ENCODE measurements around the gene CNTNAP5.

Gene CNTNAP5

GRCh38 chr2:124317628-124318027, 292.5 kb downstream of the CNTNAP5 start:
- ATAC-seq (ENCODE audit: low read depth), result no peak

GRCh38 chr2:124318913-124319312, 293.8 kb downstream of the CNTNAP5 start:
- Mint-ChIP-seq H3K9me3 (peaks cover 6% of the 10 kb centered on the region), H3K27ac (no peak overlapping the region), H3K27me3 (peaks cover 3% of the 10 kb centered on the region), H3K4me1 (no peaks in the 10 kb centered on the region), H3K36me3 (no peaks in the 10 kb centered on the region), H3K4me3 (no peak overlapping the region)
- ATAC-seq (ENCODE audit: low read depth) (no peak), DNase-seq (ENCODE audit: low spot score in 2 of 2) (no peak)

More at GRCh38 chr2:124317628-124318027, 292.5 kb downstream of the CNTNAP5 start:
- no peak for DNase-seq (ENCODE audit: low spot score in 2 of 2)
- peaks cover 3% of the 10 kb centered on the region for H3K27me3 Mint-ChIP-seq
- no peak overlapping the region for H3K4me3 Mint-ChIP-seq
- peaks cover 4% of the 10 kb centered on the region for H3K9me3 Mint-ChIP-seq
- H3K27ac Mint-ChIP-seq, result no peak overlapping the region
- H3K4me1 Mint-ChIP-seq, result no peaks in the 10 kb centered on the region
- no peaks in the 10 kb centered on the region for H3K36me3 Mint-ChIP-seq

GRCh38 chr2:124319577-124319976, 294.5 kb downstream of the CNTNAP5 start:
- Mint-ChIP-seq H3K27me3 (peaks cover 3% of the 10 kb centered on the region), H3K36me3 (no peaks in the 10 kb centered on the region), H3K9me3 (peaks cover 6% of the 10 kb centered on the region)

DNA sequence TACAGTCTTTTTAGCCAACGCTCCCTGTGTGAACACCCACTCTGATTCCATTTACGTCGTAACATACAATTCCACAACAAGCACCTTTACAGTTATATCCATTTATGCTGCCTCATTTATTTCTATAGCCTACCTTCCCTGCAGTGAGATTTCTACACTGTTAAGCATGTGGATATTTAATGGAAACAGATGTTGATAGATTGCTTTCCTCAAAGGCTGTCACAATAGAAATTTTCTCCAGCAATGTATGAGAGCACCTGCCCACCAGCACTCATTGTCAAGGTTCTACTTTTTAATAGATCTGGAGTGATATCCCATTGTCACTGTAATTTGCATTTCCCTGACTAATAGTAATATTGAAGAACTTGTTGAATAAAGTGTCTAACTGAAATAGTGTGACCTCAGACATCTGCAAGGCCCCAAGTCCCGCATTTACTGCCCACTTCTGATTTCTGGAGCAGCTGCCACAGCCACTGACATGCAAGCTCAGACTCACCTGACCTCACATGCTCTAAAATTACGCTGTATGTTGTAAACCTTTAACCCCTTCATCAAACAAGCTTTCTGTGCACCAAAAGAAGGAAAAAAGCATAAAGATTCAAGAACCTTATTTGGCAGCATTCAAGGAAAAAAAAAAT, 295.1 kb downstream of the CNTNAP5 start:
- no peak for DNase-seq (ENCODE audit: low spot score in 2 of 2)
- no peak for ATAC-seq (ENCODE audit: low read depth)
- Mint-ChIP-seq H3K4me3 (no peak overlapping the region), H3K4me1 (no peaks in the 10 kb centered on the region), H3K27me3 (peaks cover 3% of the 10 kb centered on the region), H3K27ac (no peak overlapping the region), H3K36me3 (no peaks in the 10 kb centered on the region), H3K9me3 (peaks cover 6% of the 10 kb centered on the region)

More at GRCh38 chr2:124319577-124319976, 294.5 kb downstream of the CNTNAP5 start:
- Mint-ChIP-seq H3K27ac (no peak overlapping the region), H3K4me1 (no peaks in the 10 kb centered on the region), H3K4me3 (no peak overlapping the region)
- DNase-seq (ENCODE audit: low spot score in 2 of 2) (no peak), ATAC-seq (ENCODE audit: low read depth) (no peak)

- H3K4me3 Mint-ChIP-seq, result no peak overlapping the region
- H3K9me3 Mint-ChIP-seq, result peaks cover 6% of the 10 kb centered on the region
- ATAC-seq (ENCODE audit: low read depth) (no peak), DNase-seq (ENCODE audit: low spot score in 2 of 2) (no peak)
- no peak overlapping the region for H3K27ac Mint-ChIP-seq
- H3K27me3 Mint-ChIP-seq, result peaks cover 3% of the 10 kb centered on the region
- H3K4me1 Mint-ChIP-seq, result no peaks in the 10 kb centered on the region
- H3K36me3 Mint-ChIP-seq, result no peaks in the 10 kb centered on the region
Observed at GRCh38 chr2:124323321-124323720, 298.2 kb downstream of the CNTNAP5 start.

DNA sequence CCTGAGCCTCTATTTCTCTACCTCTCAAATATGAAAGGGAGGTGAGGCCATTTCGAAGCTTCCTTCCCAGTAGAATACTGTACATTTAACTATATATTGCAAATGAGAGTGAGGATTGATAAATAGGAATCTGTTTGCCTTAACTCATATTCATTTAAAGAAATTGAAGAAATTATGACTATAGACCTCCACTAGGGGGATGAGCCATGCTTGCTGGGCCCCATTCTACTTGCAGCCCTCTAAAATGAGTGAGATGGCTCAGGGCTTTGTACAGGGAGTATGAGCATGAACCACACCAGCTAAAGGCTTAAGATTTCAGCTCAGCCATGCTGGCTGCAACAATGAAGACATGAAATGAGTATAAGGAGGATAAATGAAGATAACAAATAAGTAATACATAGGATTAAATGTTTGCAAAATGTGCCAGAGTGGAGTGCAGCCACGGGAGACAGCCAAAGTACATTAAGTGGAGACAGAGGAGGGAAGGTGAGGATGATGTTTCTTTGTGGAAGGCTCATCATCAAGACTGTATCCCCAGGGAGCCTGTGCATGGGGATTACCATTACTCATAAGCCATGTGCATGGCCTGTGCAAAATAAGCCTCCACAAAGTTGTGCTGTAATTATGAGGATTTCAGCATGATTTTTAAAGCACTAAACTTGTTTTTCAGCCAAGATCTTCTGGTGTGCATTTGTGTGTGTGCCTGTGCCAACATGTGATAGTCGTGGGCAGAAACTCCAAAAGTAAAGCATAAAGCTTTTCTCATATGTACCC, 300.8 kb downstream of the CNTNAP5 start:
- Mint-ChIP-seq H3K4me3 (no peak overlapping the region), H3K36me3 (no peaks in the 10 kb centered on the region), H3K4me1 (no peaks in the 10 kb centered on the region), H3K27ac (no peak overlapping the region), H3K9me3 (peaks cover 4% of the 10 kb centered on the region), H3K27me3 (no peaks in the 10 kb centered on the region)
- DNase-seq (ENCODE audit: low spot score in 2 of 2) (no peak), ATAC-seq (ENCODE audit: low read depth) (no peak)

DNA sequence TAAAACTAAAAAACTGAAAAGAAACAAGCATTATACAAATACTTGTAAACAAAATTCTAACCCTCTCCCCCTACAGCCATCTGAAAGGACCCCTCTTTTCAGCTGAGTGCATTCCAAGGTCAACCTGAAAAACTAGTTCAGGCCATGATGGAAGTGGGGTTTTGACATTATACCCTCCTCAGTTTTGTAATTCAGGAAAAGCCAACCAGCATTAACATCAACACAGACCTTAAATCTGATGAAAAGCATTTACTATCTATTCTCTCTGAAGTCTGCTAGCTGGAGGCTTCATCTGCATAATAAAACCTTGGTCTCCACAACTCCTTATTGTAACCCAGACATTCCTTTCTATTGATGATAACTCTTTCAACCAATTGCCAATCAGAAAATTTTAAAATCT, 302.2 kb downstream of the CNTNAP5 start:
- Mint-ChIP-seq H3K4me3 (no peak overlapping the region), H3K27ac (no peak overlapping the region), H3K9me3 (peaks cover 5% of the 10 kb centered on the region), H3K27me3 (no peaks in the 10 kb centered on the region), H3K36me3 (no peaks in the 10 kb centered on the region), H3K4me1 (no peaks in the 10 kb centered on the region)
- ATAC-seq (ENCODE audit: low read depth) (no peak), DNase-seq (ENCODE audit: low spot score in 2 of 2) (no peak)

DNA sequence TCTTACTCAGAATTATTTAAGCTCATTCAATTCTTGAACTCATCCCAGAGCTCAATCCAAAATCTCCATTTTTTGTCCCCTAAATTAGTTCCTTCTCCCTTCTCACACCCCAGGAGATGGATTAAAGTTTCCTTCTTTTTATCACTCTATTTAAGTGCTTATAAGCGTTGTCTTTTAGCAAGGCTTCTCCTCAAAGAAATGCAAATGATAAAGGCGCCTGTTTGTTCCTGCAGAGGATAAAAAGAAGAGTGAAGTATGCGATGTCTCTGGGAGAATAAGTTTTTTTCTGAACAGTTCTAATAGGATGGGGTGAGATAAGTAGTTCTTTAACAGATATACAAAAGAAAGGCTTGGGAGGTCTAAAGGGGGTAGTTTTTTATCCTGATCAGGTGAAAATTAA, 303.3 kb downstream of the CNTNAP5 start:
- Mint-ChIP-seq H3K4me1 (no peaks in the 10 kb centered on the region), H3K36me3 (no peaks in the 10 kb centered on the region), H3K27me3 (no peaks in the 10 kb centered on the region), H3K27ac (no peak overlapping the region), H3K4me3 (no peak overlapping the region), H3K9me3 (peaks cover 5% of the 10 kb centered on the region)
- DNase-seq (ENCODE audit: low spot score in 2 of 2), result no peak
- no peak for ATAC-seq (ENCODE audit: low read depth)

DNA sequence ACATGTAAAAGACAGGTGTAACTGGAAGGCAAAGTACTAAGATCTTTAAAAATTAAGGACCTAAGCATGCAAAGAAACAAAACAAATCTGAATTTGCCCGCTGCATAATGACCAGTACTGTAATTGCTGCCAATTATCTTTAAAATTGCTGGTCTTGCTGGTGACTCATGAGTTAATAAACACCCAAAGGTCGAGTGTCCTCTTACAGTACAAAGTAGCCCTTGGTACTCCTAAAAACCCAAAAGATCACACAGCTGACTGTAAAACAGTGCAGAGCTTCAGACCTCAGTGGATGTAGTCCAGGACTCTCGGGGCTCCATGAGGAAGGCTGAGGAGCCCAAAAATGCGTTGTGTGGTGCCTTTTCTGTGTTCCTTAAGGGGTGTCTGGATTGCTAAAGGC, 308.7 kb downstream of the CNTNAP5 start:
- Mint-ChIP-seq H3K4me3 (no peak overlapping the region), H3K9me3 (peaks cover 6% of the 10 kb centered on the region), H3K27ac (no peak overlapping the region), H3K27me3 (no peaks in the 10 kb centered on the region), H3K36me3 (no peaks in the 10 kb centered on the region), H3K4me1 (no peaks in the 10 kb centered on the region)
- ATAC-seq (ENCODE audit: low read depth) (no peak), DNase-seq (ENCODE audit: low spot score in 2 of 2) (no peak)

DNA sequence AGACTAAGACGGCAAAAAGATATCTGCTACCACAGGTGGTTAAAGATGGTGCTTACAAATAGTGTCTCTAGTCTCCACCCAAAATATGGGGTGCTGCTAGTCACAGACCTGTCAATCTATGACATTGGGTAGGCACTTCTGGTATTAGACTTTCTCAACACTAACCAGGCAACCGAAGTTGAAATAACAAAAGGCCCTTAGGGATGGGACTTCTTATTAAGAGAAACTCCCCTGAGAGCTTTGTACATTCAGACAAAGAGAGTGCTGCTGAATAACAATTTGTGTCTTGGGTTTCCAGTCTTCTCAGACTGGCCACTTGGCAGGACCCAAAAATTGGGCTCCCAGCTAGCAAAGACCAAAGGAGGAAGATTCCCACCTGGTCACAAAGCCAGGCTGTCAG, 310.0 kb downstream of the CNTNAP5 start:
- Mint-ChIP-seq H3K4me3 (no peak overlapping the region), H3K27me3 (no peaks in the 10 kb centered on the region), H3K9me3 (peaks cover 8% of the 10 kb centered on the region), H3K36me3 (no peaks in the 10 kb centered on the region), H3K4me1 (no peaks in the 10 kb centered on the region), H3K27ac (no peak overlapping the region)
- no peak for ATAC-seq (ENCODE audit: low read depth)
- no peak for DNase-seq (ENCODE audit: low spot score in 2 of 2)

- H3K27ac Mint-ChIP-seq, result no peak overlapping the region
- H3K36me3 Mint-ChIP-seq, result no peaks in the 10 kb centered on the region
- H3K4me3 Mint-ChIP-seq, result no peak overlapping the region
- DNase-seq (ENCODE audit: low spot score in 2 of 2) (no peak), ATAC-seq (ENCODE audit: low read depth) (no peak)
- no peaks in the 10 kb centered on the region for H3K4me1 Mint-ChIP-seq
- no peaks in the 10 kb centered on the region for H3K27me3 Mint-ChIP-seq
- peaks cover 6% of the 10 kb centered on the region for H3K9me3 Mint-ChIP-seq
Observed at GRCh38 chr2:124339709-124340108, 314.6 kb downstream of the CNTNAP5 start.

DNA sequence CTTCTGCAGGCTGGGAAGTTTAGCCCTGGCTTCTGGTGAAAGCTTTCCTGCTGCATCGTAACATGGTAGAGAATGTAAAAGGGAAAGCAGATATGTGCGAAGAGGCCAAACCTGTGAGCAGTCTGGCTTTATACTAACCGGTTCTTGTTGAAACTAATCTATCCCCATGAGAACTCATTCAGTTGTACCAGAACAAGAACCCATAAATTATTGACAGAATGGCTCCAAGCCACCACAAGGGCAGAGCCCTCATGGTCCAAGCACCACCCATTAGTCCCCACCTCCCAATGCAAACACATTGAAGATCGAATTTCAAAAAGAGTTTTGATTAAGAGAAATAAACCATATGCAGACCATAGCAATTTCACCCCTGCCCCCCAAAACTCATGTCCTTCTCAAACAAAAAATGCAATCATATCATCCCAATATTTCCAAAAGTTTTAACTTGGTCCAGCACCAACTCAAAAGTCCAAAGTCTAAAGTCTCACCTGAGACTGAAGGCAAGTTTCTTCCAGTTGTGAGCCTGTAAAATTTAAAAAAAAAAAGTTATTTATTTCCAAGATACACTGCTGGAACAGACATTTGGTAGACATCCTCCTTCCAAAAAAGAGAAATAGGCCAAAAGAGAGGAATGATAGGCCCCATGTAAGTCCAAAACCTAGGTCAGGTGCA, 318.9 kb downstream of the CNTNAP5 start:
- Mint-ChIP-seq H3K27ac (no peak overlapping the region), H3K27me3 (no peaks in the 10 kb centered on the region), H3K4me3 (no peak overlapping the region), H3K36me3 (no peaks in the 10 kb centered on the region), H3K4me1 (no peaks in the 10 kb centered on the region), H3K9me3 (peaks cover 2% of the 10 kb centered on the region)
- ATAC-seq (ENCODE audit: low read depth), result no peak
- DNase-seq (ENCODE audit: low spot score in 2 of 2), result no peak

GRCh38 chr2:124347209-124347608, 322.1 kb downstream of the CNTNAP5 start:
- peaks cover 2% of the 10 kb centered on the region for H3K9me3 Mint-ChIP-seq
- ATAC-seq (ENCODE audit: low read depth), result no peak
- no peak for DNase-seq (ENCODE audit: low spot score in 2 of 2)
- no peak overlapping the region for H3K4me3 Mint-ChIP-seq
- no peaks in the 10 kb centered on the region for H3K36me3 Mint-ChIP-seq
- no peaks in the 10 kb centered on the region for H3K4me1 Mint-ChIP-seq
- no peaks in the 10 kb centered on the region for H3K27me3 Mint-ChIP-seq
- no peak overlapping the region for H3K27ac Mint-ChIP-seq

DNA sequence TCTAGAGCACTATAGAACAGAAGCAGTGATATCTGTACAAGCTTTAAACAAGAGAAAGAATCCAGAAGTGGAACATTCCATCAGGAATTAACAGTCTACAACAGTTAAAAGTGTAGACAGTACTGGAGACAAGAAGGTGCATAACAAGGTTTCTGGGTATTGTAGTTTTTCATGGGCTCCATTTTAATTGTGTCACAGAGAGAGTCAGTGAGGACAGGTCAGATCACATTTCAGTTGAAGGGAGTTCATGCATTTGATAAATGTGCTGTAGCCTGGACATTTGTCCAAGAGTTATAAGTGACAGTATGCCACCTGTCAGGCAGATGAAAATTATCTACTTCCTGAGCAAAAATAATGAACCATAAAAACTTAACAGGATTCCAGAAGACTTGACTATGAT, 328.6 kb downstream of the CNTNAP5 start:
- Mint-ChIP-seq H3K36me3 (no peaks in the 10 kb centered on the region), H3K4me1 (no peaks in the 10 kb centered on the region), H3K27ac (no peak overlapping the region), H3K9me3 (peaks cover 3% of the 10 kb centered on the region), H3K4me3 (no peak overlapping the region), H3K27me3 (no peaks in the 10 kb centered on the region)
- ATAC-seq (ENCODE audit: low read depth) (no peak), DNase-seq (ENCODE audit: low spot score in 2 of 2) (no peak)

All from memory B cell (primary cell).